Activated T-helper 1 cell treated with anti-CD3 and anti-CD28 coated beads, Interleukin-12 subunit alpha, Interleukin-12 subunit beta, Interleukin-2, Interleukin-4 antibody, amounts not matched to agents 30 ng/mL and 10 ng/mL and 1 ng/mL, durations not matched to agents 14 hours and 24 hours and 36 hours (primary cell): Measurements from ENCODE around the gene NELFCD. TPM values are rescaled to one million over a fixed set of nuclear protein-coding genes. Genes with fewer than 3 reads are reported as not detected.
"Not testable (repeated sequence)": the region's sequence is repeated elsewhere in the genome, so short reads cannot be mapped to it uniquely, and the experiment has no call there.

Experiments used
- DNase-seq: peaks from one replicate; pipeline ENCODE4 v3.0.0; 2021; ENCODE audit warnings: low spot score
- H3K27ac Mint-ChIP-seq: one replicate; pipeline ENCODE4 v1.8.0; 2021; ENCODE audit warnings: mild to moderate bottlenecking, mixed read lengths
- H3K27me3 Mint-ChIP-seq: one replicate; pipeline ENCODE4 v1.8.0; 2022; ENCODE audit warnings: mild to moderate bottlenecking, moderate library complexity, mixed read lengths; ENCODE audit not compliant: insufficient read depth
- H3K36me3 Mint-ChIP-seq: one replicate; pipeline ENCODE4 v1.8.0; 2021; ENCODE audit warnings: low read depth, mixed read lengths
- H3K4me1 Mint-ChIP-seq: one replicate; pipeline ENCODE4 v1.8.0; 2021; ENCODE audit warnings: low read depth, mixed read lengths
- H3K4me3 Mint-ChIP-seq: one replicate; pipeline ENCODE4 v1.8.0; 2021; ENCODE audit warnings: mild to moderate bottlenecking, moderate library complexity, mixed read lengths
- H3K9me3 Mint-ChIP-seq: one replicate; pipeline ENCODE4 v1.8.0; 2021; ENCODE audit warnings: mixed read lengths
- intact Hi-C: fragments of 100-400 bp; cut with micrococcal nuclease; formaldehyde crosslinking; loops from one replicate; pipeline ENCODE4 v1.15.1; 2024
- total RNA-seq: library from RNA; stranded (reverse); gene quantifications from 2 replicates; pipeline ENCODE4 v1.2.3, GENCODE V29; 2022

NELFCD gene
- total RNA-seq, 1 donor from 2014 or later, result 121 TPM

DNA sequence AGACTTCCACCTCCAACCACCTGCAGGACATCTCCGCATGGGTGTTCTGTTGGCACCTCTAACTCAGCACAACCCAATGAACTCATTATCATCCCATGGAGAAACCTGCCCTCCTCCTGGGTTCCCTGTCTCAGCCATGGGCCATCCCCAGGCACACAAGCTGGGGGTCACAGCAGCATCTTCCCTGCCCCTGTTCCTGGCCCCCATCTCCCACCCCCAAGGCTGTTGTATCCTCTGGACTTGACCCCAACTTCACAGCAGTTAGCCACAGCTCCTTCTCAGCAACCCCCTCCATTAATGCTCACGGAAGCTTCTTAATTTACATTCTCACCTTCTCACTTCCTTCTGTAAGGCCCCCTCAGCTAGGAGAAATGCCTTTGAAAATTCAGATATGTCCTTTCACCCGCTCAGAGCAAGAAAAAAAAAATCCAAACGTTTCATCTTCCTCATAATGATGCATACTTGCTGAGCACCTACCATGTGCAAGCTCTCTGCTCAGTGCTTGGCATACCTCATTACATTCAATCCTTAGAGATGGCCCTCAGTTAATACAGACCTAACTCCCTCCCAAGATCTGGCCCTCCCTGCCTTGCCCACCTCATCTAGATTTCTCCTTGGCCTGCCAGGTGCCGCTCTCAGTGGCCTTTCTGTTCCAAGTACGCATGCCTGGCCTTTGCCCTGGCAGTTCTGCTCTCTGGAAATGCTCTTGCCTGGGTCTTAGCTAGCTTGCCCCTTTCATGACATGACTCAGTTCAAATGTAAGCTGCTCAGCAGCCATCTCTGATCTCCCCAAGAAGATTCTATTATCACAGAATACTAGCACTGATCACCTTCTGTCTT lies 2.5 kb upstream of the NELFCD start:
- H3K27me3 Mint-ChIP-seq, result peaks cover 15% of the 10 kb centered on the region
- DNase-seq, result no peak
- H3K36me3 Mint-ChIP-seq, result peaks cover 8% of the 10 kb centered on the region
- H3K27ac Mint-ChIP-seq, result no peak overlapping the region
- peaks cover 10% of the 10 kb centered on the region for H3K9me3 Mint-ChIP-seq
- intact Hi-C loops, result no loop called here
- no peak overlapping the region for H3K4me3 Mint-ChIP-seq
- H3K4me1 Mint-ChIP-seq, result peaks cover 10% of the 10 kb centered on the region

DNA sequence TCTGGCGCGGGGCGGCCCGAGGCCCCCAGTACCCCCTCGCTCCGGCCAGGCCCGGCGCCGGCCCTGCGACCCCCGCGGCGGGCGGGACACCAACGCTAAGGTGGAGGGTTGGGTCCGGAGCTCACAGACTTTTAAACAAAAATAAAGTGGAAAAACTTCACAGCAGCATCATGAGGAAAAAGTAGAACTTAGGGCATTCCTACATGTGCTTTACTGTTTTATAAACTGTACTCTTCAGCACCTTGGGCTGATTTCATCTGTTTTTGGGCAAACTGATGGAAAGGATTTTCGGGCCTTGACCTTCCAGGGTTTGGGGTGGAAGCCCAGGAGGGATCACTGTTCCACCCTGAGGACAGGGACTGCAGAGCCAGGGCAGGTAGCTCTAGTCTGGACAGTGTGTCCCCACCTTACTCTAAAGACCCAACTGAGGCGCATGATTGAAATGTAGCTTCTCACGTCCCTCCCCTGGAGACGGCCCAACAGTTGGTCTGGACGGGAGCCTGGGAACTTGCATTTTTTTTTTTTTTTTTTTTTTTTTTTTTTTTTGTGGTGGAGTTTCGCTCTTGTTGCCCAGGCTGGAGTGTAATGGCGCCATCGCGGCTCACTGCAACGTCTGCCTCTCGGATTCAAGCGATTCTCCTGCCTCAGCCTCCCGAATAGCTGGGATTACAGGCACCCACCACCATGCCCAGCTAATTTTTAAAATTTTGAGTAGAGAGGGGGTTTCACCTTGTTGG lies 740 bp downstream of the NELFCD start:
- peak overlapping the region; percentile 91 for H3K27ac Mint-ChIP-seq
- H3K4me3 Mint-ChIP-seq, result peak overlapping the region; percentile 94
- H3K27me3 Mint-ChIP-seq, result peaks cover 12% of the 10 kb centered on the region
- peaks cover 20% of the 10 kb centered on the region for H3K36me3 Mint-ChIP-seq
- intact Hi-C loops, result loop anchor here (1.0 to 5.0 kb wide), 10 partner anchors 26 to 1264 kb away; partner anchors contain the start of genes ATP5F1E, CTSZ, PRELID3B and VAPB
- DNase-seq, result no peak
- H3K4me1 Mint-ChIP-seq, result peaks cover 25% of the 10 kb centered on the region
- no peaks in the 10 kb centered on the region for H3K9me3 Mint-ChIP-seq

DNA sequence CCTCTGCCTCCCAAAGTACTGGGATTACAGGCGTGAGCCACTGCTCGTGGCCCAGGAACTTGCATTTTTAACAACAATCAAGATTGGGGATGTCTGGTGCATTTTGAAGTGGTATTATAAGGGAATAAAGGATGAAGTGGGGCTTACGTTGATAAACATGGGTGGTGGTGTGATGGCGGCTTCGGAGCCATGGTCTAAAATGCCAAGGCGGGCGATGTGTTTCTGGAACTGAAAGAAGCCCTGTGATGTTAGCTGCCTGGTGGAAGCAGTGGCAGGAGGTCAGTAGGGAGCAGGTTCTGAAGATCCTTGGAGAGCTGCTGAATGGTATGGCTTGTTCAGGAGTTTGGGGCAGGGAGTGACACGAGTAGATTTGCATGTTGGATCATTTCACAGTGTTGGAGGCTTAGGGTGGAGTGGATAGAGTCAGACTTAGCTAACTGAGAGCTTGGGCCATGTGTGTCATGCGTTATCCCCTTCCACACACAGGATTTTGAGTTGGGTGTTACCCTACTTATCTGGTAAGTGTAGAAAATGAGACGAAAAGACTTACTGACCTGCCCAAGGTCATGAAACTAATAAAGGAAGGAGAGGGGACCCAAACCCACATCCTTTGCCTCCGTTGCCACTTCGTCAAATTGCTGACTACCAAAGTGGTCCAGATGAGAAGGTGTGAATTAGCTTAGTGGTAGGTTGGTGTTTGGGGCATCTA lies 1.5 kb downstream of the NELFCD start:
- Mint-ChIP-seq H3K27ac (peak overlapping the region; percentile 91), H3K9me3 (no peaks in the 10 kb centered on the region), H3K4me1 (peaks cover 28% of the 10 kb centered on the region), H3K27me3 (peaks cover 12% of the 10 kb centered on the region), H3K4me3 (peak overlapping the region; percentile 94), H3K36me3 (peaks cover 27% of the 10 kb centered on the region)
- DNase-seq, result no peak
- intact Hi-C loops, result loop anchor here (5.0 kb wide), 3 partner anchors 75 to 1265 kb away; no protein-coding TSS in a partner anchor

DNA sequence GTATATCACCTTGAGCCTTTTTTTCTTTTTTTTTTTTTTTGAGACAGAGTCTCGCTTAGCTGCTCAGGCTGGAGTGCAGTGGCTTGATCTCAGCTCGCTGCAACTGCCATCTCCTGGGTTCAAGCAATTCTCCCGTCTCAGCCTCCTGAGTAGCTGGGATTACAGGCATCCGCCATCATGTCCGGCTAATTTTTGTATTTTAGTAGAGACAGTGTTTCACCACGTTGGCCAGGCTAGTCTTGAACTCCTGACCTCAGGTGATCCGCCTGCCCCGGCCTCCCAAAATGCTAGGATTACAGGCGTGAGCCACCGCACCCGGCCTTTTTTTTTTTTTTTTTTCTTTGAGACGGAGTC lies 2.0 kb downstream of the NELFCD start:
- not testable (repeated sequence) for H3K9me3 Mint-ChIP-seq, H3K4me3 Mint-ChIP-seq, H3K27ac Mint-ChIP-seq, DNase-seq
- Mint-ChIP-seq H3K36me3 (peaks cover 33% of the 10 kb centered on the region), H3K27me3 (peaks cover 12% of the 10 kb centered on the region), H3K4me1 (peaks cover 28% of the 10 kb centered on the region)
- intact Hi-C loops, result loop anchor here (5.0 kb wide), 3 partner anchors 76 to 1266 kb away; no protein-coding TSS in a partner anchor

DNA sequence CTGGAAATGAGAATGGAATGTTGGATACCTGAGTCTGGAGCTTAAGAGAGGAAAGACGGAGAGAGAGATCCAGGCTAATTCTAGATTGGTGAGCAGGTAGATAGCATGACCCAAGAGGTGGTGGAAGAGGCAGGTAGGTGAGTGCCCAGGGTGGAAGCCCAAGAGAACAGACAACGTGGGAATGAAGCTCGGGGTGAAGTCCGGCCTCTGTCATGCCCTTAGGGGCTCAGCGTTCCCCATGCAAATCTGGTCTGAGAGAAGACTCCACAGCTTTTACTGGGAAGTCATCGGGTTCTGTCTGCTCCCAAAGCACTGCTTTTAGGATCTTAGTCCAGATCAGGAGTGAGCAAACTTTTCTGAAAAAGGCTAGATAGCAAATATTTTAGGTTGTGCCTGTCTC lies 3.6 kb downstream of the NELFCD start:
- Mint-ChIP-seq H3K27me3 (peaks cover 2% of the 10 kb centered on the region), H3K9me3 (no peaks in the 10 kb centered on the region), H3K4me1 (peaks cover 28% of the 10 kb centered on the region), H3K36me3 (peaks cover 42% of the 10 kb centered on the region), H3K4me3 (no peak overlapping the region), H3K27ac (peak overlapping the region; percentile 6)
- intact Hi-C loops, result loop anchor here (5.0 kb wide), 3 partner anchors 77 to 1267 kb away; no protein-coding TSS in a partner anchor
- DNase-seq, result no peak

DNA sequence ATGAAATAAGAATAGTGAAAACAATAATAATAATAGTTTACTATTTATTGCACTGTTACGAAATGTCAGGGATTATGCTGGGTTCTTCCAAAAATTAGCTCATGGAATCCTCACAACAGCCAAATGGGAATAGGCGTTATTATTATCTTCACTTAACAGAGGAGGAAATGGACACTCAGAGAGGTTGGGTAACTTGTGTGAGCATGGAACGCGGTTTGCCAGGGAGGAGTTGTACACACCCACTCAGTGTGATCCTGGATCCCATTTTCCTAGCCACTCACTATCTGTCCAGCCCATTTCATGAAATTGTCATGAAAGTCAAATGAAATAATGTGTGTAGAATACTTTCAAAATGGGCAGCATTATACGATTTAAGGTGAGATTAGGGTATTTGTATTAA lies 4.6 kb downstream of the NELFCD start:
- no peak overlapping the region for H3K4me3 Mint-ChIP-seq
- peaks cover 45% of the 10 kb centered on the region for H3K36me3 Mint-ChIP-seq
- H3K27me3 Mint-ChIP-seq, result no peaks in the 10 kb centered on the region
- no peak overlapping the region for H3K27ac Mint-ChIP-seq
- H3K4me1 Mint-ChIP-seq, result peaks cover 28% of the 10 kb centered on the region
- no peak for DNase-seq
- intact Hi-C loops, result no loop called here
- no peaks in the 10 kb centered on the region for H3K9me3 Mint-ChIP-seq

DNA sequence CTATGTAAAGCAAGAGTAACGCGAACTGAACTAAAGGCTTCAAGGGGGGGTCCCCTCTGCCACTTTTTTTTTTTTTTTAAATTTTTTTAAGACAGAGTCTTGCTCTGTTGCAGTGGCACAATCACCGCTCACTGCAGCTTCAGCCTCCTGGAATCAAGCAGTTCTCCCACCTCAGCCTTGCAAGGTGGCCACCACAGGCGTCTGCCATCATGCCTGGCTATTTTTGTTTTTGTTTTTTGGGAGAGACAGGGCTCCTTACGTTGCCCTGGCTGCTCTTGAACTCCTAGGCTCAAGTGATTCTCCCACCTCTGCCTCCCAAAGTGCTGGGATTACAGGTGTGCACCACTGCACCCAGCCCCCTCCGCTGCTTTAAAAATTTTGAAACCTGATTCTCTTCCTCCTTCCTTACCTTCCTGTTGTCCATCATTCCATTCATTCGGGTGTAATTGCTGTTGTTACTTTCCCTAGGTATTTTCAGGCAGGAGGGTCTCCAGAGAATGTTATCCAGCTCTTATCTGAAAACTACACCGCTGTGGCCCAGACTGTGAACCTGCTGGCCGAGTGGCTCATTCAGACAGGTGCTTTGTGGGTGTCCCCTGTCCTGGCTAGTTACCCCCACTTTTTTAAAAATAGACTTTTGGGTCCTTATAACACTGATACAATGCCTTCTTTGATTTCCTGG lies 5.4 kb downstream of the NELFCD start:
- Mint-ChIP-seq H3K27ac (no peak overlapping the region), H3K4me1 (peaks cover 28% of the 10 kb centered on the region), H3K9me3 (no peaks in the 10 kb centered on the region), H3K4me3 (no peak overlapping the region), H3K27me3 (no peaks in the 10 kb centered on the region), H3K36me3 (peaks cover 51% of the 10 kb centered on the region)
- intact Hi-C loops, result no loop called here
- no peak for DNase-seq

DNA sequence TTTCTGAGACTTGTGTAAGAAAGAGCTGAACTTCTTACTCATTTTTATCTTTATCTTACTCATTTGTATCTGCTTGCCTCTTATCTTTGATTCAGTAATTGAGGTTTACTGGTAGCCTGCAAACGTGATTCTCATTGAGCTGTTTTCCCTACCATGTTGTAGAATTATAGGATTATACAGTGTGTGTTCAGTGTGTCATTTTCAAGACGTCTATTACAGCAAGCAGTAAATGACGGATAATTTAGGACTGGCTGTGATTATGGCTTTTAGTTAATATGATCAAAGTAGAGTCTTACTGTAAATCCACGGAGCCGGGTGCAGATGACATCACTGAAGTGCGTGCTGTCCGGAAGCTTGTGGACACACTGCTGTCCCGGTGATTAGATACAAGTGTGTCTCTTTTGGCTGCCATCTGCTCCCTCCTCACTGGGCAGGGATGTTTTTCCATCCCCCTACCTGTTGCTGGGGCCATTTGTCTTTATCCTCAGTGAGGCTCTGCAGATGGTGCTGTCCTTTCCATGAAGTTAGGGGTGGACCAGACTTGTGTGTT lies 6.0 kb downstream of the NELFCD start:
- DNase-seq, result no peak
- H3K36me3 Mint-ChIP-seq, result peaks cover 55% of the 10 kb centered on the region
- H3K27me3 Mint-ChIP-seq, result no peaks in the 10 kb centered on the region
- no peaks in the 10 kb centered on the region for H3K9me3 Mint-ChIP-seq
- intact Hi-C loops, result no loop called here
- no peak overlapping the region for H3K27ac Mint-ChIP-seq
- H3K4me3 Mint-ChIP-seq, result no peak overlapping the region
- H3K4me1 Mint-ChIP-seq, result peaks cover 28% of the 10 kb centered on the region

DNA sequence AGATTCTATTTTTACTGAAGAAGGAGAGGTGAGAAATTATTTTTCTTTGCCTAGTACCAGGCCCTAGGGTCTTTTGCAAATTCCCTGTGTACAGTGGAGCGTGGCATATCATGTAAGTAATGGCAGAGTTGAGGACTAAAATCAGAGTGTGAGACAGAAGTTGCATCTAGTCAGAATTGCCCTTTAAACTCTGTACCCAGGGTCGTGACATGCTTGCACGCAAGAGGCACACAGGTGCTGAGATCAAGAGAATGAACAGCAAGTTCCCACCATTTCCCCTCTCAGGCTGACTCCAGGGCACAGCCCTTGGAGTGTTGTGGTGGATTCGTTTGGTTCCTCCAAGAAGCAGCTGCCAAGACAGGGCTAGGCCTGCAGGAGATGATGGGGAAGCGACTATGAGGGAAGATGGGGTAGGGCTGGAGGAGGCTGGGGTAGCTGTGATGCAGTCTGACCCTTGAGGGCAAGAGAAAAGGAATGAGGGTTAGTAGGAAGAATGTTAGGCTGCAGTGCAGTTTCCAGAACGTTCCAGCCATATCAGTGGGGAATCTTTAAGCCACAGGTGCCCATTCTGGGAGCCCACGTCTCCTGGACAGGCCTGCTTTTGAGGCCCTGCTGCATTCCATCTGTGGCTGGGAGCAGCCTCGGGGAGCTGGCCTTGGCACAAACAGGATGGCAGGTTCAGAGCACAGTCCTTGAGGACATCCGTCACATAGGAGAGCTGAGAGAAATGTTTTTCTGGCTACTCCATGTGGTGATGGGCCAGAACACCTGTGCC lies 6.9 kb downstream of the NELFCD start:
- intact Hi-C loops, result no loop called here
- no peak overlapping the region for H3K4me3 Mint-ChIP-seq
- H3K9me3 Mint-ChIP-seq, result no peaks in the 10 kb centered on the region
- DNase-seq, result no peak
- H3K27me3 Mint-ChIP-seq, result no peaks in the 10 kb centered on the region
- no peak overlapping the region for H3K27ac Mint-ChIP-seq
- peaks cover 19% of the 10 kb centered on the region for H3K4me1 Mint-ChIP-seq
- peaks cover 56% of the 10 kb centered on the region for H3K36me3 Mint-ChIP-seq

DNA sequence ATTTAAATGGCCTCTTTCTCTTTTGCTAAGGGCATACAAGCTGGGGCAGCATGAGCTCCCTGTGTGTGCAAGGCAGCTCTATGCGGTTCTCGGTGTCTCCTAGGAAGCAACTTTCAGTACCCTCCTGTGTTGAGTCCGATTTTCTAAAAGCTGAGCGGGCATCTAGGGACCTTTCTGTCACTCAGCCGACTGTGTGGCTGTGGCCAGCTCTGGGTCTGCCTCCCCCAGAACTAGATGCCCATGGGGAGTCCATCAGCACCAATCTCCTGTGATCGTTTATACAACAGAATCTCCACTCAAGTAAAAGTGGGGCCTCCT lies 7.5 kb downstream of the NELFCD start:
- Mint-ChIP-seq H3K27ac (no peak overlapping the region), H3K9me3 (no peaks in the 10 kb centered on the region), H3K36me3 (peaks cover 58% of the 10 kb centered on the region), H3K4me1 (peaks cover 19% of the 10 kb centered on the region), H3K4me3 (no peak overlapping the region), H3K27me3 (no peaks in the 10 kb centered on the region)
- DNase-seq, result no peak
- intact Hi-C loops, result no loop called here

DNA sequence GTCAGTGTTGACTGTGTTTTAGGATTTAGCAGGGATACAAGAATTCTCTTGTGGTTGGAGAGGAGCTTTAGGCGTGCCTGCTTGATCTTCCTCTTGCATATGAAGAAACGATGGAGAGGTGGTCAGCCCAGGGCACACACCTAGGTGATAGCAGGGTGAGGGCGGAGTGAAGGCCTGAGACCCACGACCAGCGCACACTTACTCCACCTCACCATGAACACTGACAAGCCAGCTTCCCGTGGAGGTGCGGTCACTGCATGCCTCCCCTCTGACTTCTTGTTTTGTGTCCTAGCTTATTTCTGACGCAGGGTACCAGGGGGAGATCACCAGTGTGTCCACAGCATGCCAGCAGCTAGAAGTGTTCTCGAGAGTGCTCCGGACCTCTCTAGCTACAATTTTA lies 8.1 kb downstream of the NELFCD start:
- Mint-ChIP-seq H3K36me3 (peaks cover 57% of the 10 kb centered on the region), H3K27ac (no peak overlapping the region), H3K27me3 (no peaks in the 10 kb centered on the region), H3K4me1 (peaks cover 12% of the 10 kb centered on the region), H3K9me3 (no peaks in the 10 kb centered on the region), H3K4me3 (no peak overlapping the region)
- no peak for DNase-seq
- intact Hi-C loops, result no loop called here
